Peyer's patch (tissue), 4 donors: ENCODE measurements around the gene PTER. TPM values are rescaled to one million over a fixed set of nuclear protein-coding genes. Genes with fewer than 3 reads are reported as not detected.
A peak's percentile ranks its signal among the peaks of the same experiment; 100 is the strongest.

ENCODE experiments used
- DNase-seq, 3 donors: peaks; one replicate each; pipeline ENCODE4 v3.0.0-alpha.2; 2017 to 2019
- H3K27ac ChIP-seq, 4 donors: fragments of 200-600 bp; sonication (generic); one replicate each; pipeline ENCODE4 v1.5.1; 2016 to 2019
- H3K27me3 ChIP-seq, 2 donors: fragments of 200-600 bp; sonication (generic); one replicate each; pipeline ENCODE4 v1.5.1; 2019
- H3K36me3 ChIP-seq, 3 donors: fragments of 200-600 bp; sonication (generic); one replicate each; pipeline ENCODE4 v1.5.1; 2016 to 2019
- H3K4me1 ChIP-seq, 4 donors: fragments of 200-600 bp; sonication (generic); one replicate each; pipeline ENCODE4 v1.5.1; 2016 to 2019
- H3K4me3 ChIP-seq, 4 donors: fragments of 200-600 bp; sonication (generic); 1 replicate in 3 of 4; 2 replicates in 1 of 4; pipeline ENCODE4 v1.5.1; 2016 to 2019; ENCODE audit warnings: mild to moderate bottlenecking in 1 of 4
- H3K9me3 ChIP-seq, 4 donors: fragments of 200-600 bp; sonication (generic); one replicate each; pipeline ENCODE4 v1.5.1; 2016 to 2019; ENCODE audit warnings: mild to moderate bottlenecking in 1 of 4
- CTCF ChIP-seq, 6 experiments: fragments of 450-650 bp in 4 of 6; fragments of 200-600 bp in 2 of 6; sonication (generic) in 1 of 6; IDR thresholded peaks; one replicate each; pipeline ENCODE4 v1.5.1; 2017 to 2019; ENCODE audit warnings: antibody characterized with exemption in 6 of 6, mild to moderate bottlenecking in 3 of 6, moderate library complexity in 1 of 6
- POLR2A ChIP-seq, 2 donors: fragments of 450-650 bp; IDR thresholded peaks; one replicate each; pipeline ENCODE4 v1.5.1; 2017; ENCODE audit warnings: antibody characterized with exemption in 2 of 2, mild to moderate bottlenecking in 2 of 2, moderate library complexity in 2 of 2
- total RNA-seq, 4 donors: library from RNA; depleted of rRNA; stranded (reverse); fragments of >200 nt; gene quantifications; one replicate each; pipeline ENCODE4 v1.1.0, GENCODE V29; 2016

Gene PTER
- total RNA-seq, 4 donors from 2014 or later: 14.1 to 26.4 (median 23.4) TPM

GRCh38 chr10:16544099-16544498 lies 107.3 kb downstream of the PTER start:
- no peak for TF ChIP-seq POLR2A (IDR thresholded peaks at IDR 0.05)
- no peak for TF ChIP-seq CTCF (IDR thresholded peaks at IDR 0.05)
- Histone ChIP-seq H3K4me3 (no peak overlapping the region), H3K9me3 (no peaks in the 10 kb centered on the region), H3K27me3 (no peaks in the 10 kb centered on the region), H3K36me3 (no peaks in the 10 kb centered on the region), H3K27ac (no peak overlapping the region), H3K4me1 (no peaks in the 10 kb centered on the region)
- no peak for DNase-seq

- Histone ChIP-seq H3K4me1 (no peaks in the 10 kb centered on the region), H3K4me3 (no peak overlapping the region)
- TF ChIP-seq CTCF (IDR thresholded peaks at IDR 0.05): no peak
- TF ChIP-seq POLR2A (IDR thresholded peaks at IDR 0.05): no peak
Observed at GRCh38 chr10:16544591-16544990, 107.8 kb downstream of the PTER start.

DNA sequence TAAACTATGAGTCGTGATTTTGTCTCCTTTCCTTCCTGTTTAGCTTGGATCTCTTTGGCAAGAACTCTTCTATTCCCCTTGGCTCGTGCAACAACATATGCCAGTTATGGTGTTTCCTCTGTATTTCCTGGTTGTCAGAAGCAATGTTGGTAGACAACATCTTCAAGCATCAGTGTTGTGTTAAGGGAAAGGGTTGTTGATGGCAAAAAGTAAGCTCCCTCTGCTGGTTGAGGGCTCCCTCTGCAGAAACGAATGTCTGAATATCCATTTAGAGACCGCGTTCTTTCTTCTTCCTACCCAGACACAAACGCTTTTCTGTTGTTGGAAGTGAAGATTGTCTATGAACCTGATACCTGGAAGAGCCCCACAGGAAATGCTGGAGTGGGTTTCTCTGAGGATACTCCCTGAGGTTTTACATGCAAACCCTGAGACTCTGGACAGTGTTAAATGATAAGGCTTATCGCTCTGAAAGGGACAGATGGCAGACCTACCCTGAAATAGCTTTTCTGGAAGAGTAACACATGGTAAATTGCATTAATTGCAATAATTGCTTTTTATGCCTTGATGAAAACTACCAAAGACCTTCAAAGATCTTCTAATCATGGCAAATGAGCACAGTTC lies 108.4 kb downstream of the PTER start:
- Histone ChIP-seq H3K4me3 (no peak overlapping the region), H3K4me1 (no peaks in the 10 kb centered on the region), H3K27me3 (no peaks in the 10 kb centered on the region), H3K27ac (no peak overlapping the region), H3K36me3 (no peaks in the 10 kb centered on the region), H3K9me3 (no peaks in the 10 kb centered on the region)
- TF ChIP-seq CTCF (IDR thresholded peaks at IDR 0.05) (peak in 5 of 6 experiments; percentile 12 to 45 (median 32)), POLR2A (IDR thresholded peaks at IDR 0.05) (no peak)
- no peak for DNase-seq

More at GRCh38 chr10:16544591-16544990, 107.8 kb downstream of the PTER start:
- Histone ChIP-seq H3K27ac (no peak overlapping the region), H3K36me3 (no peaks in the 10 kb centered on the region), H3K9me3 (no peaks in the 10 kb centered on the region), H3K27me3 (no peaks in the 10 kb centered on the region)
- DNase-seq: no peak

DNA sequence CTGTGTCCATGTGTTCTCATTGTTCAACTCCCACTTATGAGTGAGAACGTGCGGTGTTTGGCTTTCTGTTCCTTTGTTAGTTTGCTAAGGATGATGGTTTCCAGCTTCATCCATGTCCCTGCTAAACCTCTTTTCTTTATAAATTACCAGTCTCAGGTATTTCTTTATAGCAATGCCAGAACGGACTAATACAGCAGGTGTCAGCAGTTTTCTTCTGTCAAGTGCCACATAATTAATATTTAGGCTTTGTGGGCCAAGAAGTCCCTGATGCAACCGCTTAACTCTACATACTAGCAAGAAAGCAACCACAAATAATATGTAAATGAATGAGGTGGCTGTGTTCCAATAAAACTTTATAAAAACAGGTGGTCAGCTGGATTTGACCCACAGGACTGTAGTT lies 111.2 kb downstream of the PTER start:
- no peaks in the 10 kb centered on the region for H3K4me1 ChIP-seq
- TF ChIP-seq POLR2A (IDR thresholded peaks at IDR 0.05) (no peak), CTCF (IDR thresholded peaks at IDR 0.05) (no peak)
- H3K9me3 ChIP-seq: no peaks in the 10 kb centered on the region
- no peak overlapping the region for H3K4me3 ChIP-seq
- H3K36me3 ChIP-seq: no peaks in the 10 kb centered on the region
- DNase-seq: no peak
- no peak overlapping the region for H3K27ac ChIP-seq
- no peaks in the 10 kb centered on the region for H3K27me3 ChIP-seq

DNA sequence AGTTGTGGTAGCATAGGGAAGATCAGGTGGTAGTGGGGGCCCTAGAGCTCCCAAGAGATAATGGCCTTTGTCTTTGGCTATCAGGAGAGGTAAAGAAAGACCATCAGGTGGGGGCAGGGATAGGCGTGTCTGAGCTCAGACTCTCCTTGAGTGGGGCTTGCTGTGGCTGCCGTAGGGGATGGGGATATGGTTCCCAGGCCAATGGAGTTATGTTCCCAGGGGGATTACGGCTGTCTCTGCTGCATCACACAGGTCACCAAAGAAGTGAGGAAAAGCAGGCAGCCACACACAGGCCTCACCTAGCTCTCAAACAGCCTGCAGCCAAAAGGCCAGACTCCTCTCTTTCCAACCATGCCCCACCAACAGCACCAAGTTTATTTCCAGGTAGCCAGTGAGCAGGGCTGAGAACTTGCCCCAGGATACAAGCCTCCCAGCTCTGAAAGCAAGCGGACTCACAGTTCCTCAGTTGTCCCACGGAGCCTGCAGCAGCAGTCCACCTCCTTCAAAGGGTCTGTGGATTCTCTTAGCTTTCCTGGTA lies 122.5 kb downstream of the PTER start:
- Histone ChIP-seq H3K4me3 (no peak overlapping the region), H3K27me3 (no peaks in the 10 kb centered on the region), H3K9me3 (no peaks in the 10 kb centered on the region), H3K36me3 (no peaks in the 10 kb centered on the region), H3K27ac (no peak overlapping the region), H3K4me1 (no peaks in the 10 kb centered on the region)
- TF ChIP-seq CTCF (IDR thresholded peaks at IDR 0.05): no peak
- no peak for TF ChIP-seq POLR2A (IDR thresholded peaks at IDR 0.05)
- DNase-seq: no peak
